ENCODE results near the gene KCND1. TPM values are rescaled to one million over a fixed set of nuclear protein-coding genes. Genes with fewer than 3 reads are reported as not detected.

The KCND1 gene
- total RNA-seq, 1 experiment from 2014 or later: 0.86 TPM

GRCh38 chrX:48940404-48940955 lies 31.2 kb downstream of the KCND1 start:
- no peak for TF ChIP-seq CTCF (IDR thresholded peaks at IDR 0.05; ENCODE audit: unreplicated experiment)
- Mint-ChIP-seq H3K27ac (ENCODE audit: low read depth, unreplicated experiment) (no peak overlapping the region), H3K27me3 (ENCODE audit: insufficient read depth, unreplicated experiment) (no peaks in the 10 kb centered on the region), H3K4me1 (ENCODE audit: insufficient read depth, unreplicated experiment) (no peaks in the 10 kb centered on the region), H3K36me3 (ENCODE audit: insufficient read depth, unreplicated experiment) (peaks cover 21% of the 10 kb centered on the region), H3K9me3 (ENCODE audit: unreplicated experiment) (peaks cover 7% of the 10 kb centered on the region), H3K4me3 (ENCODE audit: unreplicated experiment) (no peak overlapping the region)
- no TSS peak for BruUV-seq (replicated peaks)
- CTCF ChIA-PET: interaction anchor here (0.6 to 1.0 kb wide), 2 partner anchors 16 to 31 kb away, joined by 3 read pairs; partner anchors contain the start of gene OTUD5
- no peak for DNase-seq (ENCODE audit: unreplicated experiment)
- intact Hi-C loops (cut with micrococcal nuclease): no loop called here
- POLR2A ChIA-PET: no interaction called here

DNA sequence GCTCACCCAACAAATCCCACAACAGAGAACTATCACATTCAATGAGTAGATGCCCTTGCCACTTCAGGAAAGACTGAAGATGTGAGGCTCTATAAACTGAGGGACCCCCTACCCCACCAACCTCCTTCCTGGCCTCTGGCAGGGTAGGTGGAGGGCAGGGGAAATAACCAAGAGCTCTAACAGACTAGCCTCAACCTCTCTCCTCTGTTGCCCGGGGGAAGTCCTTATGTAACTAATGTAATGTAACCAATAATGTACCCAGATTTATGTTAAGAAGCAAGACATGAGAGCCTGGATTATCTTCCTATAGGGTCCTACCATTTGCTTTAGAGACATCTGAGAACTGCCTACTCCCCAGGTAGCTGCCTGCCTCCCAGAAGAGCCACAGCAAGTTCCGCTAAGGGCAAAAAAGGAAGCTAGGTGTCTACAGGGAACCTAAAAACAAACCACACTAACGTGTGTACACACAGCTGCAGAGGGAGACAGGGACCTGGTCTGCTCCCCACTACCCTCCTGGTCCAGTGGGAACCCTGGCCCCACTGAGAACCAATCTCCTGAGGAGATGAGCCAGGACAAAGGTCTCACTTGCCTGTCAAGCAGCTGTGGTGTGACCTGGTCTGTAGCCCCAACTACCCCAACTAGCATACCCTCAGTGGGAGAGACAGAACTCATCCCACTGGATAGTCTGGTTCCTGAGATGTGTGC lies 32.0 kb downstream of the KCND1 start:
- no peaks in the 10 kb centered on the region for H3K4me1 Mint-ChIP-seq (ENCODE audit: insufficient read depth, unreplicated experiment)
- H3K9me3 Mint-ChIP-seq (ENCODE audit: unreplicated experiment): peaks cover 7% of the 10 kb centered on the region
- no peak overlapping the region for H3K4me3 Mint-ChIP-seq (ENCODE audit: unreplicated experiment)
- no peak for DNase-seq (ENCODE audit: unreplicated experiment)
- H3K27me3 Mint-ChIP-seq (ENCODE audit: insufficient read depth, unreplicated experiment): no peaks in the 10 kb centered on the region
- CTCF ChIA-PET: interaction anchor here (0.6 to 0.7 kb wide), 2 partner anchors 51 to 105 kb away, joined by 3 to 5 read pairs; no protein-coding TSS in a partner anchor
- intact Hi-C loops (cut with micrococcal nuclease): no loop called here
- H3K36me3 Mint-ChIP-seq (ENCODE audit: insufficient read depth, unreplicated experiment): peaks cover 29% of the 10 kb centered on the region
- no TSS peak for BruUV-seq (replicated peaks)
- TF ChIP-seq CTCF (IDR thresholded peaks at IDR 0.05; ENCODE audit: unreplicated experiment): no peak
- POLR2A ChIA-PET: no interaction called here
- H3K27ac Mint-ChIP-seq (ENCODE audit: low read depth, unreplicated experiment): no peak overlapping the region

- ChIA-PET CTCF (interaction anchor here (0.6 to 1.3 kb wide), 2 partner anchors 50 to 291 kb away, joined by 5 read pairs; no protein-coding TSS in a partner anchor), POLR2A (interaction anchor here (1.7 kb wide), 1 partner anchor 19 kb away, joined by 4 read pairs; no protein-coding TSS in a partner anchor)
- no TSS peak for BruUV-seq (replicated peaks)
- Mint-ChIP-seq H3K36me3 (ENCODE audit: insufficient read depth, unreplicated experiment) (peaks cover 37% of the 10 kb centered on the region), H3K4me3 (ENCODE audit: unreplicated experiment) (no peak overlapping the region), H3K4me1 (ENCODE audit: insufficient read depth, unreplicated experiment) (no peaks in the 10 kb centered on the region), H3K27ac (ENCODE audit: low read depth, unreplicated experiment) (no peak overlapping the region), H3K9me3 (ENCODE audit: unreplicated experiment) (peaks cover 7% of the 10 kb centered on the region), H3K27me3 (ENCODE audit: insufficient read depth, unreplicated experiment) (no peaks in the 10 kb centered on the region)
- DNase-seq (ENCODE audit: unreplicated experiment): no peak
- no peak for TF ChIP-seq CTCF (IDR thresholded peaks at IDR 0.05; ENCODE audit: unreplicated experiment)
- intact Hi-C loops (cut with micrococcal nuclease): no loop called here
Measured at GRCh38 chrX:48938721-48939425, 32.8 kb downstream of the KCND1 start.

Measured in MCF 10A (cell line).